Measurements from ENCODE around the gene RAI14.
A peak's percentile ranks its signal among the peaks of the same experiment; 100 is the strongest.
"Not testable (repeated sequence)": the region's sequence is repeated elsewhere in the genome, so short reads cannot be mapped to it uniquely, and the experiment has no call there.

RAI14 gene

GRCh38 chr5:34775886-34776285 lies 119.8 kb downstream of the RAI14 start:
- no peak for DNase-seq

GRCh38 chr5:34778091-34778850 lies 122.1 kb downstream of the RAI14 start:
- DNase-seq: no peak

GRCh38 chr5:34783892-34784291 lies 127.8 kb downstream of the RAI14 start:
- DNase-seq: not testable (repeated sequence)

GRCh38 chr5:34787035-34787434 lies 130.9 kb downstream of the RAI14 start:
- DNase-seq: no peak

- peak; percentile 60 for DNase-seq
Measured at GRCh38 chr5:34789021-34789531, 132.9 kb downstream of the RAI14 start.

GRCh38 chr5:34789639-34790038 lies 133.5 kb downstream of the RAI14 start:
- DNase-seq: no peak

- no peak for DNase-seq
Measured at GRCh38 chr5:34790069-34790468, 133.9 kb downstream of the RAI14 start.

- DNase-seq: peak; percentile 51
Measured at GRCh38 chr5:34791761-34792244, 135.7 kb downstream of the RAI14 start.

GRCh38 chr5:34802834-34803563 lies 146.9 kb downstream of the RAI14 start:
- no peak for DNase-seq

- DNase-seq: peak; percentile 23
Measured at GRCh38 chr5:34803974-34804732, 148.0 kb downstream of the RAI14 start.

- peak; percentile 12 for DNase-seq
Measured at GRCh38 chr5:34804913-34805312, 148.8 kb downstream of the RAI14 start.

- no peak for DNase-seq
Measured at GRCh38 chr5:34806532-34806931, 150.4 kb downstream of the RAI14 start.

- peak; percentile 27 for DNase-seq
Measured at GRCh38 chr5:34811706-34812105, 155.6 kb downstream of the RAI14 start.

- no peak for DNase-seq
Measured at GRCh38 chr5:34813509-34813908, 157.4 kb downstream of the RAI14 start.

- peak; percentile 51 for DNase-seq
Measured at GRCh38 chr5:34817558-34818351, 161.6 kb downstream of the RAI14 start.

- DNase-seq: no peak
Measured at GRCh38 chr5:34818717-34819116, 162.6 kb downstream of the RAI14 start.

GRCh38 chr5:34820593-34820992 lies 164.5 kb downstream of the RAI14 start:
- DNase-seq: no peak

- peak; percentile 25 for DNase-seq
Measured at GRCh38 chr5:34822956-34823715, 167.0 kb downstream of the RAI14 start.

- no peak for DNase-seq
Measured at GRCh38 chr5:34826347-34826746, 170.2 kb downstream of the RAI14 start.

- no peak for DNase-seq
Measured at GRCh38 chr5:34827588-34828506, 171.7 kb downstream of the RAI14 start.

Data from fibroblast of skin of right quadriceps (primary cell).